HG02938 (cell line): ENCODE results near the gene ADGRE2.
"Not testable (repeated sequence)": the region's sequence is repeated elsewhere in the genome, so short reads cannot be mapped to it uniquely, and the experiment has no call there.

ENCODE experiments used
- ATAC-seq: cut with Tn5 transposase; IDR thresholded peaks from one replicate; pipeline ENCODE4 v1.9.1; 2021; ENCODE audit warnings: mild to moderate bottlenecking, moderate library complexity; ENCODE audit not compliant: unreplicated experiment

The ADGRE2 gene

DNA sequence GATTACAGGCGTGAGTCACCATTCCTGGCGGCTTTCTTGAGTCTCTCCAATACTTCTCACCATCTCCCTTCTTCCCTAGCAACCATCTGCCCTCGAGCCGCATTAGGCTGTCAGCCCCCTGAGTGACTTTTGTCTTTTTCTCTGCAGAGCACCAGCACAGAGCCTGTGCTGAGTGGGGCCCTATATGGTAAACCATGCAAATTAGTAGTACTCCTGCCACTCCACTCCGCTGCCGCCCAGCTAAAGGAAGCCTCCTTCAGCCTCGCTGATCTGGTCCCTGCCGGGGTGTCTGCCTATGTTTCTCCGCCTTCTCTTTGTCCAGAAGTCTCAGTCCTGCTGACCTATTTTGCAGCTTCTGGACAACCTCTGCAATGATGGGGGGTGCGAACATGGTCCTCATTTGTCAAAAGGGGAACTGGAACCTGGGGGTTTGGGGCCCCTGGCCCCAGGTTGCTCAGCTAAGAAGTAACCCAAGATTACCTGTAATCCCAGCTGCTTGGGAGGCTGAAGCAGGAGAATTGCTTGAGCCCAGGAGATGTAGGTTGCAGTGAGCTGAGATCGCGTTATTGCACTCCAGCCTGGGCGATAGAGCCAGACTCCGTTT, 2.4 kb upstream of the ADGRE2 start:
- ATAC-seq: not testable (repeated sequence)

DNA sequence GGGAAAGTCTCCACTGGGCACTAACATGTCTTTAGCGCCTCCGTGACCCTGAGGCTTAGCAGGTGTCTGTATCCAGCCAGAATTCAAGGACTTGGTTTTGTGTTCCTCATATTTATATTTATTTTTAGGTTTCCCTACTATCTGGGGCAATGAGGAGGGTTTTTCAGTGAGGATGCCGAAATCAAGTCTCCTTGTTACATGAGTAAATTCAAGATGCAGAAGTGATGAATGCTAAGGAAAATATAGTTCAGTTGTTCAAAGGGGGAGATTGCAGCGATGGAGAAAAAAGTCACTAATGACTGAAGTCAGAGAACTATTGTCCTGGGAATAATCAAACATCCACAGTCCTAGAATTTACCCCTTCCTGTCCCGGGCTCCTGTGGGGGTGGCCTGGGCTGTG, 791 bp upstream of the ADGRE2 start:
- no peak for ATAC-seq

GRCh38 chr19:14777645-14778044, 715 bp downstream of the ADGRE2 start:
- not testable (repeated sequence) for ATAC-seq

GRCh38 chr19:14775869-14776586, 2.3 kb downstream of the ADGRE2 start:
- no peak for ATAC-seq

- ATAC-seq: not testable (repeated sequence)
Measured at GRCh38 chr19:14775326-14775725, 3.0 kb downstream of the ADGRE2 start.

GRCh38 chr19:14774373-14774772, 4.0 kb downstream of the ADGRE2 start:
- no peak for ATAC-seq

- ATAC-seq: not testable (repeated sequence)
Measured at GRCh38 chr19:14773722-14774121, 4.6 kb downstream of the ADGRE2 start.

DNA sequence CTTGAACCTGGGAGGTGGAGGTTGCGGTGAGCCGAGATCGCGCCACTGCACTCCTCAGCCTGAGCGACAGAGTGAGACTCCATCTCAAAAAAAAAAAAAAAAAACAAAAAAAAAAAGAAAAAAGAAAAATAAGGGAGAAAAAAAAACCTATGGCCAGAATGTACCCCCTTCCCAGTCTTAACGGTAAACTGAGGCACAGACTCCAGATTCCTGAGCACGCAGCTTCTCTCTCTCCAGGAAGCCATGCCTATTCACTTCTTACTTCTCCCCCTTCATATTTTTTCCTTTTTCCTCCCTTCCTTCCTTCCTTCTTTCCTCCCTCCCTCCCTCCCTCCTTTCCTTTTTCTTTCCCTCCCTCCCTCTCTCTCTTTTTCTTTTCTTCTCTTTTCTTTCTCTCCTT, 5.4 kb downstream of the ADGRE2 start:
- ATAC-seq: no peak

GRCh38 chr19:14772467-14772866, 5.9 kb downstream of the ADGRE2 start:
- ATAC-seq: no peak

DNA sequence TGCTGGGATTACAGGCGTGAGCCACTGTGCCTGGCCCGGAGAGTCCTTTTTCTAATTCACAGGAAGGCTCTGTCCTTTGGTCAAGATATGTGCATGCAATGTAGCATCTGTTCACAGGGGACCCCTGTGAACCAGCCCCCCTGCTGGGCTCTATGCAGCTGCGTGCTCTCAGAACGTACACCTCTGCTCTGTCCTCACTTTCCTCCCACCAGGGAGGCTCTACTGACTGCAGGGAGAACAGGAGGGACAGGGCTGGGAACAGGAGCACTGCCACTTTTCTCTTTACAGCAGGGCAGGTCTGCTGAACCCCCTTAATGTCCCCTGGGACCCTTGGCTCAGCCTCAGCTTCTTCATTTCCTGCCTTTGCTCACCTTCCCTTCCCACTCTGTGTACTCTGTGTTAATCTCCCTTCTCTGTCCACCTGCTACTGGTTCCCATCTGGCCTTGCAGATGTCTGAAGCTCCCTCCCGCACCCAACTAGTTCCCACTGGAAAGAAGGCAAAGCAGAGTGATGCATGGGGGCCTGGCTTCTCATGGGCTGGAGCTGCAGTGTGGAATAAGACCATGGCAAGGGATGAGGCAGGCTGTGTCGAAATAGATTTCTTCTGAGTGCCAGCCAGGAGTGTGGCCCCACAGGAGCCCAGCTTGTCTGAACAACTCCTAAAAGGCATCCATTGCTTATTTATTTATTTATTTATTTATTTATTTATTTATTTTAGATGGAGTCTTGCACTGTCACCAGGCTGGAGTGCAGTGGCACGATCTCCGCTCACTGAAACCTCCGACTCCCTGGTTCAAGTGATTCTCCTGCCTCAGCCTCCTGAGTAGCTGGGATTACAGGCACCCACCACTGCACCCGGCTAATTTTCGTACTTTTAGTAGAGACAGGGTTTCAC, 7.2 kb downstream of the ADGRE2 start:
- ATAC-seq: no peak

DNA sequence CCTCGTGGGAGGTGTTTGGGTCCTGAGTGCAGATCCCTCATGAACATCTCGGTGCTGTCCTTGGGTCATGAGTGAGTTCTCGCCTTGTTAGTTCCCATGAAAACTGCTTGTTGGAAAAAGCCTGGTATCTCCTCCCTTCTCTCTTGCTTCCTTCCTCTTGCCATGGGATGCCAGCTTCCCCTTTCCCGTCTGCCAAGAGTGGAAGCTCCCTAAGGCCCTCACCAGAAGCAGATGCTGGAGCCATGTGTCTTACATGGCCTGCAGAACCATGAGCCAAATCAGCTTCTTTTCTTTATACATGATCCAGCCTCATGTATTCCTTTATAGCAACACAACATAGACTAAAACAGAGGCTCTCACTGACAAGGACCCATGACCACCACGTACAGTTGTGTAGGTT, 8.2 kb downstream of the ADGRE2 start:
- ATAC-seq: no peak

- ATAC-seq: no peak
Measured at GRCh38 chr19:14769201-14769600, 9.2 kb downstream of the ADGRE2 start.

- no peak for ATAC-seq
Measured at GRCh38 chr19:14768001-14768400, 10.4 kb downstream of the ADGRE2 start.

DNA sequence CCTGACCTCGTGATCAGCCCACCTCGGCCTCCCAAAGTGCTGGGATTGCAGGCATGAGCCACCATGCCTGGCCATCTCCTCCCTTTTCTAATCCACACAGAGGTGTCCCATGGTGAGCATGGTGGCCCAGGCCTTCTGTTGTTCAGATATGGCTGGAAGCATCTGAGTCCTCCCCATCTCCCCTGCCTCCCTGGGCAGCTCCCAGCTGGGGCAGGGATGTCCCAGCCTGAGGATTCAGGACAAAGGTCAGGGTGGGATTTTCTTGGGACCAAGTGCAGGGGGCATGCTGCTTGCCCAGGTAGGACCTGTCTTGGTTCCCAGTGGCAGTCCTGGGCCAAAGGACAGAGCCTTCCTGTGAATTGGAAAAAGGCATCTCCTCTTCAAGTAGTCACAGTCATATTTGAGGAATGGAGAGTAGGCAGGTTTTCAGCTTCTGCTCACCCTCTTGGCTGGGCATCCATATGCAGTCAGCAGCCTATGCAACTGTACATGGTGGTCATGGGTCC, 10.8 kb downstream of the ADGRE2 start:
- no peak for ATAC-seq

GRCh38 chr19:14765841-14766240, 12.5 kb downstream of the ADGRE2 start:
- not testable (repeated sequence) for ATAC-seq

- not testable (repeated sequence) for ATAC-seq
Measured at GRCh38 chr19:14765403-14765802, 13.0 kb downstream of the ADGRE2 start.

- no peak for ATAC-seq
Measured at GRCh38 chr19:14764401-14764800, 14.0 kb downstream of the ADGRE2 start.

GRCh38 chr19:14763497-14764145, 14.7 kb downstream of the ADGRE2 start:
- ATAC-seq: no peak

- no peak for ATAC-seq
Measured at GRCh38 chr19:14762111-14762510, 16.2 kb downstream of the ADGRE2 start.

DNA sequence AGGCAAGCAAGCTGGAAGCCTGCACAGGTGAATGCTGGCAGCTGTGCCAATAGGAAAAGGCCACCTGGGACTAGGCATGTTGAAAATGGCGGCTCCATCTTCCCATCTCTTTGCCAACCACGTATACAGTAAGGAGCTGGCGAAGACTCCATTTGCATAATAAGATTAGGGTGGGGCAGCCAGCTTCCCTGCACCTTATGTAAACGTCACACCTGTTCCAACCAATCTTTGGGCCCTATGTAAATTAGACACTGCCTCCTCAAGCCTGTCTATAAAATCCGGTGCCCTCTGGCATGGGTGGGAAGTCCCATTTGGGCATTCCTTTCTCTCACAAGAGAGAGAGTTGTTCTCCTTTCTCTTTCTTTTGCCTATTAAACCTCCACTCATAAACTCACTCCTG, 16.8 kb downstream of the ADGRE2 start:
- ATAC-seq: no peak

DNA sequence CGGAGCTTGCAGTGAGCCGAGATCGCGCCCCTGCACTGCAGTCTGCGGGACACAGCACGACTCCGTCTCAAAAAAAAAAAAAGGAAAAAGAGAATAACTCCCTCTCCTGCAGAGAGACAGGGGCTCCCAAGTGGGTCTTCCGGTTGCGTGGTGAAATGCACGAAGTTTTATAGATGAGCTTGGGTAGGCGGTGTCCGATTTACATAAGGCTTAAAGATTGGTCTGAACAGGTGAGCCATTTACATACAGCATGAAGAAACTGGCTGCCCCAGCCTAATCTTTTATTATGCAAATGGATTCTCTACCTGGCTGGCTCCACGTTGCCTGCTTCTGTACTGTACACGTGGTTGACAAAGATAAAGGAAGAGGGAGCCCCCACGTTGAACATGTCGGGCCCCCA, 19.5 kb downstream of the ADGRE2 start:
- no peak for ATAC-seq
